Measurements from ENCODE around the gene NDUFS6. TPM values are rescaled to one million over a fixed set of nuclear protein-coding genes. Genes with fewer than 3 reads are reported as not detected.

The NDUFS6 gene
- total and polyA plus RNA-seq, 2 of the 4 experiments (the other 2 are of a cell fraction) = 10.4 to 69.0 TPM

DNA sequence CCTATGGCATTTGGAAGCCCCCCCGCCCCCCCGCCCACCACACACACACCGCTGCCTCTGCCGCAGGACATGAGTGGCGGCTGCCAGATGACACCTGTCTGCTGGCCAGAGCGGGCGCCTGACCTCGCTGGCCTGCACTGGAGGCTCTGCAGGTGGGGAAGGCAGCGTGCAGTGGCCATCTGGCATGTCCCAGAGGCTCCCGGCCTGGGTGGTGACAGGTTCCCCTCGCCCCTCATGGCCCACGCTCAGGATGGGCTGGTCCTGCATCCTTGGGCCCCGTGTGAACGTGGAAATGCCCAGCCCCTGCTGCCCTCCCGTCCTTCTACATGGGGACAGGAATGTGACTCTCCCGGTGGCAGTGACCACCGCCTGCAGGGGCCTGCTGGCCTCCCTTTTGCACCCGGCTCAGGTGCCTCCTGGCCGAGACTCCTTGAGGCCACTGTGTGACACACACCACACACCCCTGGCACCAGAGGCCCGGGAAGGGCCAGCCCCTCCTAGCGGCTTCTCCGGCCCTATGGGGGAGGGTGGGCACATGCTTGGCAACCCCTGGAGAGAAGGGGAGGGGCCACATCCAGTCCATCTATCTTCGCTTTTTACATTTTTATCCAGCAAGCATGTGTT, 51.2 kb downstream of the NDUFS6 start:
- no CpG with 5 or more reads among the region's 23 CpGs for WGBS, 2 experiments (ENCODE audit: extremely low coverage in 2 of 2, insufficient read length in 1 of 2)
- CTCF ChIA-PET = no interaction called here

More for the DNA sequence above, 51.2 kb downstream of the NDUFS6 start:
- no peak overlapping the region for H2AK5ac ChIP-seq (ENCODE audit: low read depth, low read length)
- H3K27ac ChIP-seq (ENCODE audit: insufficient read depth, low read length) = no peak overlapping the region
- H3K23ac ChIP-seq (ENCODE audit: low read depth, low read length) = no peak overlapping the region
- BruUV-seq (replicated peaks) = no TSS peak
- H2BK15ac ChIP-seq (ENCODE audit: low read depth, low read length) = no peak overlapping the region
- H3K56ac ChIP-seq (ENCODE audit: extremely low read depth, insufficient read depth, low read length) = no peak overlapping the region
- H3K4ac ChIP-seq (ENCODE audit: low read depth, low read length) = no peak overlapping the region
- peaks cover 79% of the 10 kb centered on the region for H3K27me3 ChIP-seq (ENCODE audit: control insufficient read depth, insufficient read depth, low read length)
- ATAC-seq (ENCODE audit: low read depth) (no peak), DNase-seq (no peak)
- no peaks in the 10 kb centered on the region for H3K36me3 ChIP-seq (ENCODE audit: control insufficient read depth, insufficient read depth, low read length)
- no peak overlapping the region for H2BK120ac ChIP-seq (ENCODE audit: low read depth, low read length)
- H2BK5ac ChIP-seq (ENCODE audit: low read depth, low read length, poor library complexity, severe bottlenecking) = no peak overlapping the region
- dilution Hi-C loops (cut with HindIII; ENCODE audit: low sequenced_read_pairs, unreplicated experiment) (no loop called here), in situ Hi-C loops (cut with MboI; ENCODE audit: low sequenced_read_pairs) (no loop called here), intact Hi-C loops (cut with micrococcal nuclease) (no loop called here)
- TF ChIP-seq POLR2A (IDR thresholded peaks at IDR 0.05; ENCODE audit: low read depth, low read length) (no peak), RFX5 (IDR thresholded peaks at IDR 0.05; ENCODE audit: low read depth, low read length) (no peak), FOS (IDR thresholded peaks at IDR 0.05; ENCODE audit: low read depth, low read length) (no peak), RCOR1 (IDR thresholded peaks at IDR 0.05; ENCODE audit: insufficient replicate concordance, low read length) (no peak)
- H2AK9ac ChIP-seq (replicated peaks; ENCODE audit: low read depth, low read length, poor library complexity) = no peak overlapping the region
- POLR2A ChIA-PET (ENCODE audit: unreplicated experiment) = no interaction called here
- no peaks in the 10 kb centered on the region for H3K4me1 ChIP-seq (ENCODE audit: control insufficient read depth, insufficient read depth, low read length)
- no peak overlapping the region for H3K18ac ChIP-seq (ENCODE audit: low read depth, low read length)
- H4K8ac ChIP-seq (ENCODE audit: low read depth in 2 of 2, low read length in 2 of 2) = no peak overlapping the region
- no peak overlapping the region for H2BK20ac ChIP-seq (ENCODE audit: low read depth, low read length)
- no peak overlapping the region for H3K9ac ChIP-seq (ENCODE audit: low read depth, low read length)
- H2AFZ ChIP-seq (replicated peaks; ENCODE audit: low read length, poor library complexity) = no peak overlapping the region
- no peaks in the 10 kb centered on the region; the same call in 1 of the 2 replicates for H3K9me3 ChIP-seq (ENCODE audit: control insufficient read depth, insufficient read depth, low read length)
- H3K4me2 ChIP-seq (ENCODE audit: low read depth, low read length) = no peak overlapping the region
- no peaks in the 10 kb centered on the region for H4K20me1 ChIP-seq (ENCODE audit: insufficient read depth, low read length)
- H3K79me1 ChIP-seq (ENCODE audit: low read depth in 1 of 2, low read length in 2 of 2) = no peaks in the 10 kb centered on the region
- H3K9me1 ChIP-seq (ENCODE audit: insufficient read depth, low read length) = no peaks in the 10 kb centered on the region
- no peak overlapping the region for H4K5ac ChIP-seq (ENCODE audit: low read depth, low read length)
- H3K4me3 ChIP-seq (ENCODE audit: insufficient read depth, low read depth, low read length) = no peak overlapping the region
- no peak overlapping the region for H4K91ac ChIP-seq (ENCODE audit: insufficient read depth, low read depth, low read length)
- H3K14ac ChIP-seq (replicated peaks; ENCODE audit: low read depth, low read length) = no peak overlapping the region

Measured in IMR-90 (cell line).